Measurements from ENCODE around the gene ST6GAL1. TPM values are rescaled to one million over a fixed set of nuclear protein-coding genes. Genes with fewer than 3 reads are reported as not detected.
A peak's percentile ranks its signal among the peaks of the same experiment; 100 is the strongest.

ST6GAL1 gene
- polyA plus RNA-seq, 3 donors: 19.0 to 24.4 (median 20.5) TPM

DNA sequence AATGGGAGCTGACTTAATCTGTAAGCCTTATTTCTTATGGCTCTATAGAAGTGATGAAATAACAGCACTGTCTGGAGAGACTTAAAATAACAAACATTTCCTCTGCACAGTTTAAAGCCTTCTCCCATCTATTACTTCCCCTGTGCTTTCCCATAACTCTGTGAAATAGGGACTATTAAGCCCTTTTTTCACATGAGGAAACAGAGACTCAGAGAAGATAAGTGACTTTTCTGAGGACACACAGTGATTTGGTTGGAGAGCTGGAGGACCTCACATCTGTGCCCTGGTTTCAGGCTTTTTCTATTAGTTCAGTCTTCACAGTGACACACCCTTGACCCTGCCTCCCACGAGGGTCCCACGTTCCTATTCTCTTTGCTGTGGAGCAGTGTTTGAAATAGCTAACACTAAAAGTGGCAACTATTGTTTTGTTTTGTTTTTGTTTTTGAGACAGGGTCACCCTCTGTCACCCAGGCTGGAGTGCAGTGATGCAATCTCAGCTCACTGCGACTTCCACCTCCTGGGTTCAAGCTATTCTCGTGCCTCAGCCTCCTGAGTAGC is 82.9 kb downstream of the ST6GAL1 start:
- H2AFZ ChIP-seq (ENCODE audit: insufficient read depth, low read depth, low read length, poor library complexity, severe bottlenecking): peak overlapping the region; percentile 66
- peak overlapping the region in 1 of 3 experiments; percentile 65 for H3K4me3 ChIP-seq (replicated peaks in 1 of 3; ENCODE audit: low read depth in 2 of 3, low read length in 3 of 3)
- 0% methylated on average over 2 of the region's 4 CpGs for WGBS (ENCODE audit: insufficient coverage)

DNA sequence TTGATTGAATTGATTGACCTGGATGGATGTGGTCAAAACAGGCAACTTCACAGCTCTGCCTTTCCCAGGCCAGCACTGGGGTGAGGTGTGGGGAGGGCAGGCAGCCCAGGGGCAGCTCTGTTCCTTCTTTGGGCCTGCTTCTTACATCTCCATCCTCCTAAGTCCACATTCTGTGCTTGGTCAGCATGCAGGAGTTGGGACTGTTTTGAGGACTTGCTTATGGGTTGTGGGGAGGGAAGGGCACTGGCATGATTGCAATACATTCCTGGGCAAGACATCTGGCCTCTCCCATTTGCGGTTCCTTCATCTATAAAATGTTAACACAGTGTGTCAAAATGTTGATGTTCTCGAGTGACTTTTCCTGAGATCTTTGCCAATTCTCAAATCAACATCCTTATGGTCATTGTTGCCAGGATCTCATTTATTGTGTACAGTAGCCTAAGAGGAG is 84.1 kb downstream of the ST6GAL1 start:
- DNase-seq: no peak
- intact Hi-C loops (cut with micrococcal nuclease): no loop called here
- H3K9me3 Mint-ChIP-seq: no peaks in the 10 kb centered on the region
- no peaks in the 10 kb centered on the region for H3K9me3 ChIP-seq (replicated peaks in 1 of 2; ENCODE audit: control insufficient read depth in 1 of 2, insufficient read depth in 1 of 2, low read length in 2 of 2)
- H2AFZ ChIP-seq (ENCODE audit: insufficient read depth, low read depth, low read length, poor library complexity, severe bottlenecking): no peak overlapping the region
- no peaks in the 10 kb centered on the region for H3K27me3 ChIP-seq (ENCODE audit: control insufficient read depth in 2 of 2, insufficient read depth in 2 of 2, low read length in 2 of 2)
- no peak overlapping the region for H3K4me2 ChIP-seq (replicated peaks; ENCODE audit: extremely low read depth, low read length, poor library complexity, severe bottlenecking)
- no peak overlapping the region for H3K4me3 Mint-ChIP-seq
- no peak overlapping the region for H3K4me3 ChIP-seq (replicated peaks in 1 of 3; ENCODE audit: low read depth in 2 of 3, low read length in 3 of 3)
- no peak overlapping the region for H3K9ac ChIP-seq (ENCODE audit: insufficient read depth, low read length, poor library complexity, severe bottlenecking)
- peaks cover 0 to 8% (median 0%) of the 10 kb centered on the region in 3 donors for H3K27me3 Mint-ChIP-seq (ENCODE audit: low read depth in 3 of 3)
- peaks cover 21 to 22% of the 10 kb centered on the region in 2 donors for H3K36me3 Mint-ChIP-seq
- H3K4me1 Mint-ChIP-seq: peaks cover 67% of the 10 kb centered on the region
- no peaks in the 10 kb centered on the region for H4K20me1 ChIP-seq (ENCODE audit: insufficient read depth, low read length)
- H3K4me1 ChIP-seq (ENCODE audit: control insufficient read depth in 1 of 2, insufficient read depth in 2 of 2, low read length in 2 of 2): peaks cover 61 to 62% of the 10 kb centered on the region in 2 donors
- H3K27ac Mint-ChIP-seq: peak overlapping the region in 5 of 7 donors; percentile 28 to 70 (median 65)
- WGBS (ENCODE audit: insufficient coverage): no CpG with 5 or more reads among the region's 2 CpGs
- TF ChIP-seq, protein P1, sequence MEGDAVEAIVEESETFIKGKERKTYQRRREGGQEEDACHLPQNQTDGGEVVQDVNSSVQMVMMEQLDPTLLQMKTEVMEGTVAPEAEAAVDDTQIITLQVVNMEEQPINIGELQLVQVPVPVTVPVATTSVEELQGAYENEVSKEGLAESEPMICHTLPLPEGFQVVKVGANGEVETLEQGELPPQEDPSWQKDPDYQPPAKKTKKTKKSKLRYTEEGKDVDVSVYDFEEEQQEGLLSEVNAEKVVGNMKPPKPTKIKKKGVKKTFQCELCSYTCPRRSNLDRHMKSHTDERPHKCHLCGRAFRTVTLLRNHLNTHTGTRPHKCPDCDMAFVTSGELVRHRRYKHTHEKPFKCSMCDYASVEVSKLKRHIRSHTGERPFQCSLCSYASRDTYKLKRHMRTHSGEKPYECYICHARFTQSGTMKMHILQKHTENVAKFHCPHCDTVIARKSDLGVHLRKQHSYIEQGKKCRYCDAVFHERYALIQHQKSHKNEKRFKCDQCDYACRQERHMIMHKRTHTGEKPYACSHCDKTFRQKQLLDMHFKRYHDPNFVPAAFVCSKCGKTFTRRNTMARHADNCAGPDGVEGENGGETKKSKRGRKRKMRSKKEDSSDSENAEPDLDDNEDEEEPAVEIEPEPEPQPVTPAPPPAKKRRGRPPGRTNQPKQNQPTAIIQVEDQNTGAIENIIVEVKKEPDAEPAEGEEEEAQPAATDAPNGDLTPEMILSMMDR (IDR thresholded peaks at IDR 0.05): no peak
- peaks cover 2% of the 10 kb centered on the region for H3K79me2 ChIP-seq (ENCODE audit: insufficient read depth, low read length)
- no peak overlapping the region for H3K27ac ChIP-seq (ENCODE audit: low read depth in 1 of 2, low read length in 2 of 2)
- H3K36me3 ChIP-seq (replicated peaks in 1 of 2; ENCODE audit: control insufficient read depth in 1 of 2, insufficient read depth in 2 of 2, low read length in 2 of 2): no peaks in the 10 kb centered on the region

More for the DNA sequence above, 82.9 kb downstream of the ST6GAL1 start:
- Mint-ChIP-seq H3K4me1 (peaks cover 66% of the 10 kb centered on the region), H3K9me3 (peaks cover 0 to 3% (median 0%) of the 10 kb centered on the region in 7 donors), H3K27ac (peak overlapping the region; percentile 87 to 97 (median 93)), H3K36me3 (peaks cover 13 to 25% of the 10 kb centered on the region in 2 donors), H3K4me3 (peak overlapping the region; percentile 73 to 85), H3K27me3 (ENCODE audit: low read depth in 3 of 3) (peaks cover 0 to 8% (median 0%) of the 10 kb centered on the region in 3 donors)
- peak in 2 of 3 donors; percentile 23 to 62 for DNase-seq
- Histone ChIP-seq H4K20me1 (ENCODE audit: insufficient read depth, low read length) (no peaks in the 10 kb centered on the region), H3K9ac (ENCODE audit: insufficient read depth, low read length, poor library complexity, severe bottlenecking) (peak overlapping the region; percentile 49), H3K4me2 (replicated peaks; ENCODE audit: extremely low read depth, low read length, poor library complexity, severe bottlenecking) (peak overlapping the region; percentile 69), H3K9me3 (replicated peaks in 1 of 2; ENCODE audit: control insufficient read depth in 1 of 2, insufficient read depth in 1 of 2, low read length in 2 of 2) (no peaks in the 10 kb centered on the region), H3K27ac (ENCODE audit: low read depth in 1 of 2, low read length in 2 of 2) (peak overlapping the region; percentile 88 to 92), H3K36me3 (replicated peaks in 1 of 2; ENCODE audit: control insufficient read depth in 1 of 2, insufficient read depth in 2 of 2, low read length in 2 of 2) (no peaks in the 10 kb centered on the region), H3K27me3 (ENCODE audit: control insufficient read depth in 2 of 2, insufficient read depth in 2 of 2, low read length in 2 of 2) (no peaks in the 10 kb centered on the region), H3K79me2 (ENCODE audit: insufficient read depth, low read length) (peaks cover 6% of the 10 kb centered on the region), H3K4me1 (ENCODE audit: control insufficient read depth in 1 of 2, insufficient read depth in 2 of 2, low read length in 2 of 2) (peaks cover 61 to 63% of the 10 kb centered on the region in 2 donors)
- intact Hi-C loops (cut with micrococcal nuclease): no loop called here
- TF ChIP-seq, protein P1 (IDR thresholded peaks at IDR 0.05): no peak
